ENCODE results near the gene CHPF. TPM values are rescaled to one million over a fixed set of nuclear protein-coding genes. Genes with fewer than 3 reads are reported as not detected.

The CHPF gene
- total and polyA plus RNA-seq, 10 of the 15 experiments (the other 5 are each of a cell fraction or from before 2014, with no cell fraction given), result 0.09 to 17.4 (median 8.3) TPM; not detected in 1

DNA sequence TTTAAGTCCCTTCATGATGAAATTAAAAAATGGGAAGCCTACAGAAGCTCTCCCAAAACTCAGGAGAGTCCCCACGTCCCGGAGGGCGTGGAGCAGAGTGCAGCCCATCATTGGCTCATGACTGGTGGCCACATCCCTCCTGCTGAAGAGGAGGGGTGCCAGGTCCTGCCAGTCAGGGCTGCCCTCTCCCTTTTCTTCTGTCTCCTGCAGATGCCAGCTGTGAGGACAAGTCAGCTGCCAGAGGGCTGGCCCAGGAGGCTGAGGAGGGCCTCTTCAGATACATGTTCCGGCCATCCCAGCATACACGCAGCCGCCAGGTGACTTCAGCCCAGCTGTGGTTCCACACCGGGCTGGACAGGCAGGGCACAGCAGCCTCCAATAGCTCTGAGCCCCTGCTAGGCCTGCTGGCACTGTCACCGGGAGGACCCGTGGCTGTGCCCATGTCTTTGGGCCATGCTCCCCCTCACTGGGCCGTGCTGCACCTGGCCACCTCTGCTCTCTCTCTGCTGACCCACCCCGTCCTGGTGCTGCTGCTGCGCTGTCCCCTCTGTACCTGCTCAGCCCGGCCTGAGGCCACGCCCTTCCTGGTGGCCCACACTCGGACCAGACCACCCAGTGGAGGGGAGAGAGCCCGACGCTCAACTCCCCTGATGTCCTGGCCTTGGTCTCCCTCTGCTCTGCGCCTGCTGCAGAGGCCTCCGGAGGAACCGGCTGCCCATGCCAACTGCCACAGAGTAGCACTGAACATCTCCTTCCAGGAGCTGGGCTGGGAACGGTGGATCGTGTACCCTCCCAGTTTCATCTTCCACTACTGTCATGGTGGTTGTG lies 31.1 kb upstream of the CHPF start:
- ChIA-PET RAD21 (ENCODE audit: unreplicated experiment) (no interaction called here), CTCF (interaction anchor here (1.4 kb wide), 1 partner anchor 14 kb away, joined by 3 read pairs; no protein-coding TSS in a partner anchor), POLR2A (no interaction called here), SMC1A (ENCODE audit: uncharacterized antibody, unreplicated experiment) (no interaction called here)
- WGBS (ENCODE audit: insufficient coverage, insufficient replicate concordance, low lambda C conversion rate, missing lambda C conversion rate), result 32% methylated on average over 22 of the region's 22 CpGs
- H4K20me1 ChIP-seq (ENCODE audit: control insufficient read depth, insufficient read depth), result no peaks in the 10 kb centered on the region
- H2AFZ ChIP-seq (ENCODE audit: control insufficient read depth, low read depth, low read length), result no peak overlapping the region
- in situ Hi-C loops (cut with MboI), result no loop called here
- ATAC-seq, result no peak
- BruUV-seq (replicated peaks), result no TSS peak
- no peak for FAIRE-seq
- no peaks in the 10 kb centered on the region for H3K36me3 ChIP-seq (ENCODE audit: control insufficient read depth in 2 of 2, insufficient read depth in 2 of 2, low read length in 1 of 2)
- no peak overlapping the region for H3K9ac ChIP-seq (ENCODE audit: control insufficient read depth, insufficient read depth, low read length)
- intact Hi-C loops (cut with micrococcal nuclease; ENCODE audit: unreplicated experiment), result no loop called here
- peaks cover 2 to 4% of the 10 kb centered on the region in 2 experiments; a peak in 3 of 4 replicates for H3K27me3 ChIP-seq (replicated peaks in 1 of 2; ENCODE audit: control insufficient read depth in 2 of 2, insufficient read depth in 2 of 2, low read length in 1 of 2)
- H3K4me1 ChIP-seq (ENCODE audit: control insufficient read depth, insufficient read depth, low read length), result no peaks in the 10 kb centered on the region
- no peaks in the 10 kb centered on the region for H3K79me2 ChIP-seq (ENCODE audit: control insufficient read depth, insufficient read depth, low read length)
- H3K27ac ChIP-seq (ENCODE audit: control insufficient read depth, insufficient read depth), result no peak overlapping the region
- DNase-seq (ENCODE audit: low read depth, low spot score), result no peak
- H3K4me2 ChIP-seq (ENCODE audit: control insufficient read depth, insufficient read depth), result no peak overlapping the region
- no peaks in the 10 kb centered on the region for H3K9me3 ChIP-seq (replicated peaks; ENCODE audit: control insufficient read depth, insufficient read depth, low read length)
- no peak overlapping the region for H3K4me3 ChIP-seq
- TF ChIP-seq, protein P1, sequence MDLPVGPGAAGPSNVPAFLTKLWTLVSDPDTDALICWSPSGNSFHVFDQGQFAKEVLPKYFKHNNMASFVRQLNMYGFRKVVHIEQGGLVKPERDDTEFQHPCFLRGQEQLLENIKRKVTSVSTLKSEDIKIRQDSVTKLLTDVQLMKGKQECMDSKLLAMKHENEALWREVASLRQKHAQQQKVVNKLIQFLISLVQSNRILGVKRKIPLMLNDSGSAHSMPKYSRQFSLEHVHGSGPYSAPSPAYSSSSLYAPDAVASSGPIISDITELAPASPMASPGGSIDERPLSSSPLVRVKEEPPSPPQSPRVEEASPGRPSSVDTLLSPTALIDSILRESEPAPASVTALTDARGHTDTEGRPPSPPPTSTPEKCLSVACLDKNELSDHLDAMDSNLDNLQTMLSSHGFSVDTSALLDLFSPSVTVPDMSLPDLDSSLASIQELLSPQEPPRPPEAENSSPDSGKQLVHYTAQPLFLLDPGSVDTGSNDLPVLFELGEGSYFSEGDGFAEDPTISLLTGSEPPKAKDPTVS (IDR thresholded peaks at IDR 0.05; ENCODE audit: low read depth, low read length), result no peak
- no peak for TF ChIP-seq POLR2A (IDR thresholded peaks at IDR 0.05; ENCODE audit: low read depth, low read length)
- TF ChIP-seq NFYA (IDR thresholded peaks at IDR 0.05; ENCODE audit: borderline replicate concordance, low read depth, low read length), result no peak

GRCh38 chr2:219573166-219573565 lies 29.6 kb upstream of the CHPF start:
- POLR2A ChIA-PET, result no interaction called here
- no peak for ATAC-seq

More at GRCh38 chr2:219573166-219573565, 29.6 kb upstream of the CHPF start:
- no peaks in the 10 kb centered on the region for H3K36me3 ChIP-seq (ENCODE audit: control insufficient read depth in 2 of 2, insufficient read depth in 2 of 2, low read length in 1 of 2)
- FAIRE-seq, result no peak
- intact Hi-C loops (cut with micrococcal nuclease; ENCODE audit: unreplicated experiment) (no loop called here), in situ Hi-C loops (cut with MboI) (no loop called here)
- no peaks in the 10 kb centered on the region for H3K9me3 ChIP-seq (replicated peaks; ENCODE audit: control insufficient read depth, insufficient read depth, low read length)
- H3K9ac ChIP-seq (ENCODE audit: control insufficient read depth, insufficient read depth, low read length), result no peak overlapping the region
- RAD21 ChIA-PET (ENCODE audit: unreplicated experiment), result no interaction called here
- no peaks in the 10 kb centered on the region for H4K20me1 ChIP-seq (ENCODE audit: control insufficient read depth, insufficient read depth)
- DNase-seq (ENCODE audit: low read depth, low spot score), result no peak
- H3K4me1 ChIP-seq (ENCODE audit: control insufficient read depth, insufficient read depth, low read length), result no peaks in the 10 kb centered on the region
- whole genome bisulfite sequencing (ENCODE audit: insufficient coverage, insufficient replicate concordance, low lambda C conversion rate, missing lambda C conversion rate), result 49% methylated on average over 5 of the region's 5 CpGs
- H3K4me3 ChIP-seq, result no peak overlapping the region
- H3K27ac ChIP-seq (ENCODE audit: control insufficient read depth, insufficient read depth), result no peak overlapping the region
- H3K4me2 ChIP-seq (ENCODE audit: control insufficient read depth, insufficient read depth), result no peak overlapping the region
- CTCF ChIA-PET, result no interaction called here
- SMC1A ChIA-PET (ENCODE audit: uncharacterized antibody, unreplicated experiment), result no interaction called here
- TF ChIP-seq FOXK2 (IDR thresholded peaks at IDR 0.05), result no peak
- H3K79me2 ChIP-seq (ENCODE audit: control insufficient read depth, insufficient read depth, low read length), result no peaks in the 10 kb centered on the region
- no peak overlapping the region for H2AFZ ChIP-seq (ENCODE audit: control insufficient read depth, low read depth, low read length)
- H3K27me3 ChIP-seq (replicated peaks in 1 of 2; ENCODE audit: control insufficient read depth in 2 of 2, insufficient read depth in 2 of 2, low read length in 1 of 2), result peaks cover 2 to 4% of the 10 kb centered on the region in 2 experiments; a peak in 3 of 4 replicates
- BruUV-seq (replicated peaks), result no TSS peak

Measured in GM12878 (cell line).